Cardiac septum (tissue), 1 donor: Measurements from ENCODE around the gene RBM22. TPM values are rescaled to one million over a fixed set of nuclear protein-coding genes. Genes with fewer than 3 reads are reported as not detected.

Source experiments
- DNase-seq: peaks from one replicate; pipeline ENCODE4 v3.0.0-alpha.2; 2020; ENCODE audit warnings: low spot score
- intact Hi-C: fragments of 100-400 bp; cut with DNase I; formaldehyde crosslinking; loops from one replicate; pipeline ENCODE4 v1.14.0; 2022
- total RNA-seq: library from RNA; stranded (reverse); fragmentation: NEBNext Ultra II Directional; extraction: Animal tissue kit (Norgen Biotek cat#: 25700); gene quantifications from one replicate; pipeline ENCODE4 v1.2.1, GENCODE V29; 2021
- donor health status: DM: no; HTN: no; CAD: no.

Gene RBM22
- total RNA-seq, 1 donor from 2014 or later = 33.8 TPM

DNA sequence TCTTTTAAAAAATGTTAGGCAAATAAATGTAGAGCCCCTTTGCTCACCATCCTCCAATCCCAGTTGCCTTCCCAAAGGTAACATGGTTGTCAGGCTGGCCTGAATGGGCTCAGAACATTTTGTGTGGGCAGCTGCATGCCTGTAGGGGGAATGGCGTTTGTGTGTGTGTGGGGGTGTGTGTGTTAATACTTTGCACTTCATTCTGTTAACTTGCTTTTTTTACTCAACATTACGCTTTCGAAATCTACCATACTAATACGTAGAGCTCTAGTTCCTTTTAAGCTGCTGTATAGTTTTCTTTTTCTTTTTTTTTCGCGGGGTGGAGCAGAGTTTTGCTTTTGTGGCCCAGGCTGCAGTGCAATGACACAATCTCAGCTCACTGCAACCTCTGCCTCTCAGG lies 25.8 kb downstream of the RBM22 start:
- DNase-seq = no peak
- intact Hi-C loops = no loop called here

- DNase-seq = no peak
- intact Hi-C loops = no loop called here
Observed at GRCh38 chr5:150674341-150674821, 26.5 kb downstream of the RBM22 start.

- DNase-seq = no peak
- intact Hi-C loops = loop anchor here (2.0 kb wide), 1 partner anchor 14 kb away; no protein-coding TSS in a partner anchor
Observed at GRCh38 chr5:150672884-150673275, 28.0 kb downstream of the RBM22 start.

DNA sequence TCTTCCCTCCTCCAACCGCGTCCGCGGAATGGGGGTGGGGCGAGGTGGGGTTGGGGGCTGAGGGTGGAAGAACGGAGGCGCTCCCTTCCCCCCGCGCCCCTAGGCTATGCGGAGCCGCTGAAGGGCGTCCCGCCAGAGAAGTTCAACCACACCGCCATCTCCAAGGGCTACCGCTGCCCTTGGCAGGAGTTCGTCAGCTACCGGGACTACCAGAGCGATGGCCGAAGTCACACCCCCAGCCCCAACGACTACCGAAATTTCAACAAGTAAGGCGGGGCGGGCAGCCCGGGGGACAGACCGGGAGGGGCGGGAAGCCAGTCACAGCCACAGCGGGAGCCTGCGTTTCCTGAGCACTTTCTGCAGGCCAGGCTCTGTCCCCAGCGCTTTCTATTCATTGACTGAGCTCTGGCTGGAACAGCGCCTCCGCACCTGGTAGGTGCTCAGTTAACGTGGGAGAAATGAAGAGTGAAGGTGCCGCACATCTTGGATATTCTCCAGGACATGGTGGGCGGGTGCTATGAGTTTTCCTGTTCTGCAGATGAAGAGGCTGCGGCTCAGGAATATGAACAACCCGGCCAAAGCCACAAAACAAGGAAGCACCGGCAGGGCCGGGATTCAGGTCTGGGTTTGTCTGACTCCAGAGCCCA lies 28.5 kb downstream of the RBM22 start:
- intact Hi-C loops = loop anchor here (2.0 kb wide), 1 partner anchor 14 kb away; no protein-coding TSS in a partner anchor
- DNase-seq = no peak

DNA sequence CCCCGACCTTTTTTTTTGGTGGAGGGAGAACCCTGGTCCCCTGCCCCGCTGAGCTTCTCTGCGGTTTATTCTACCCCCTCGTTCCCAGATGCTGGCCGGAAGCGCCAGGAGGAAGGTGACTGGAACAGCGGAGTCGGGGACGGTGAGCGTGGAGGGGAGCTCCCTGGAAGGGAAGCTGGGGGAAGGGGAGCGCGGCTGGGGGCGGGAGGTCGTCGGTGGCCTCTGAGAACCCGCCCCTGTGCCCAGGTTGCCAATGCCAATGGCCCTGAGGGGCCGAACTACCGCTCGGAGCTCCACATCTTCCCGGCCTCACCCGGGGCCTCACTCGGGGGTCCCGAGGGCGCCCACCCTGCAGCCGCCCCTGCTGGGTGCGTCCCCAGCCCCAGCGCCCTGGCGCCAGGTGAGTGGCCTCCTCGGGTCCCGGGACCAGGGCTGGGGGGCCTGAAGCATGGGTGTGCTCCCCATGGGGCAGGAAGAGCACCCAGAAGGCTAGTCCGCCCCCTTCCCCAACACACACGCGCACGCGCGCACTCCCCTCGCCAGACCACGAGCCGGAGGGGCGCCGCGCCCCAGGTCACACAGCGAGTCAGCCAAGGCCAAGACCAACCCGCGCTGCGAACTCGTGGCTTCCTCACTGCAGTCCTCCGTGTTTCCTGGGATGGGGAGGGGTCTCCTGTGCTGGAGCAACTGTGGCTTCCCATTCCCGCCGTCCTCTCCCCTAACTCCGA lies 29.2 kb downstream of the RBM22 start:
- peak; percentile 75 for DNase-seq
- intact Hi-C loops = loop anchor here (2.0 kb wide), 1 partner anchor 13 kb away; no protein-coding TSS in a partner anchor

- intact Hi-C loops = no loop called here
- no peak for DNase-seq
Observed at GRCh38 chr5:150670948-150671310, 29.9 kb downstream of the RBM22 start.

- peak; percentile 69 for DNase-seq
- intact Hi-C loops = no loop called here
Observed at GRCh38 chr5:150670275-150670947, 30.5 kb downstream of the RBM22 start.

DNA sequence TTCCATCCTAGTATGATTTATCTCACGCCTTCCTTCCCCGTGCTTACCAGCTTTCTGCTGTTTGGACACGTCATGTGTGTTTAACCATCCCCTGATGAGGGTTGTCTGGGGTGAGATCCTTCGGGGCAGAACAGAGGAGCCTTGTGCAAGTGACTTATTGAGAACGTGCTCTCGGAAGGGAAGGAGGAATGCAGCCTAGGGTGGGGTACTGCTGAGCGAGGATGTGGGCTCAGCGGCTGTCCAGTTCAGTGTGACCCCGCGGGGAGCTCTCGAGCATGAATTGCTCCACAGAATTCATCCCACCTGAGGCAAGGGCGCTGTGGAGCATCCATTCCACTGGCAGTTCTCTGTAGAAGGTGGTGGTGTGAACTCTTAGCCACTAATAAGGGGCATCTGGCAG lies 35.8 kb downstream of the RBM22 start:
- peak; percentile 63 for DNase-seq
- intact Hi-C loops = no loop called here

DNA sequence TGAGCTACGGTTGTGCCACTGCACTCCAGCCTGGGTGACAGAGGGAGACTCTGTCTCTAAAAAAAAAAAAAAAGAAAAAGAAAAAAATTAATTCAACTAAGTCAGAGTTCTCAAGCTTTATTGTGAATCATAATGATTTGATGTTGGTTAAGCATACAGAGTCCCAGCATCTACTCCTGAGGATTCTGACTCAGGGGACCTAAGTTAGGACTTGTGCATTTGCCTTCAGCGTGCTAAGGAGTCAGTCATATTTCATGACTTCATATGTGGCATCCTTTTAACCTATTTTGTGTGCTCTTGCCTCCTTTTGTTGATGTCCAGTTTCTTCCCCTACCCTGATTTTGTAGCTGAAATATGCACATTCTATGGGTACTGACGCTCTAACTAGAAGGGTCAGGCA lies 36.9 kb downstream of the RBM22 start:
- DNase-seq = no peak
- intact Hi-C loops = loop anchor here (5.0 kb wide), 1 partner anchor 33 kb away; no protein-coding TSS in a partner anchor

DNA sequence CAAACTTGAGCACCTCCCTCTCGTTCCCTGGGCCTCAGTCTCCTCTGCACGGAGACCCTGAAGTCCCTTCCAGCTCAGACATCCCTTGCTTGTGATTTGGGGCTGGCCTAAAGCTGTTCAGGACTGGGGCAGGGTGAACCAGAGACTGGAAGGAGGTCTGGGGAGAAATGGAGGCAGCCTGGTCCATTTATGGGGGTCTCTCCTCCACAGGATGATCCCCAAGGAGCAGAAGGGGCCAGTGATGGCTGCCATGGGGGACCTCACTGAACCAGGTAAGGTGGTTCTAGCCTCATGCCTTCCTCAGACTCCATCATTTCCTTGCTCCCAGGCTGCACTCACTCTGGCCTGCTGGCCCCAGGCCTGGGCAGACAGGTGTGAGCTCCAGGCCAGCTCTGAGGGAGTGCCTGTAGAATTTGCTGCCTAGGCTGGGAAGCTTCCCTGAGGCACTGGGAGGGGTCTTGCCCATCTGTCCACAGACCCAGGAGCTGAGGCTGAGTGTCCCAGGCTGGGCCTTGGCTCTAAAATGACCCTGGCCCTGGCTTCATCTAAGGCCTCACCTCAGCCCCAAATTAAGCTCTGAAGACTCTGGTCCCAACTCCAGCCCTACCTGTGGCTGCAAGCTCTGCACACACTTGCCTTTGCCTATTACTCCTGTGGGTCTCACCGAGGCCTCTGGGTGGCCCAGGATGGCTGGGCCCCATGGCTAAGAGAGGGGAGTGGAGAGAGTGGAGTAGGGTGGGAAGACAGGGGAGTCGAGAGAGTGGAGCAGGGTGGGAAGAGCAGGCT lies 37.9 kb downstream of the RBM22 start:
- peak; percentile 70 for DNase-seq

DNA sequence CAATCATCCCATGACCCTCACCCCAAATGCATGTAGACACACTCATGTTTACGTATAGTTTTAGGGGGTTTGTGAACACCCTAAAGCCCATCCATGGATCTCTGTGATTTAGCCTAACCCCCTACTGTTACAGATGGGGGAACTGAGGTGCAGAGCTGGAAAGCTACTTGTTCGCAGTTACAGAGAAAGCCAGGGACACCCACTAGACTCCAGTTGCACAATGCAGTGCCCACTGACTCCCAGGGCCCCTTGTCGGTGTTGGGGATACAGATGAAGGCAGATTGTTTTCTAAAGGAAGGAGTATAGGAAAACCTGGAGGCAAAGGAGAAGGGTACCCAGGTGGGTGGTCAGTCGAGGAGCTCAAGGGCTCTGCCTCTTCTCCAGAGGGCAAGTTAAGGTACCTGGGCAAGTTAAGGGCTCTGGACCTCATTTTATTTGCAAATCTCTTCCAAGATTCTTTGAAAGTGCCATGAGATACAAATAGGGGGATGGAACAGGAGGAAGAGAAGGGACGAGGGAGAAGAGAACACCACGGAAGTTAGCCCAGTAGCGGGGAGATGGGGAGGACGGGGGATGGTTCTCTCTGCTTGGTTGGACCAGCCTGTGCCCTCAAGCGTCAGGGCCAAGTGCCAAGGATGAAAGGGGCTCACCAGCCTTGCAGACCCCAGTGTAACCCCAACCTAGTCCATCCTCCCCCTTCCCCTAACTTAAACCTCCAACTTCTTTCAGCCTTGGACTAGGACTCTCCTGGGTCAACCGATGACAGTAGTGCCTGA lies 38.9 kb downstream of the RBM22 start:
- DNase-seq = peak; percentile 46
- intact Hi-C loops = loop anchor here (5.0 kb wide), 1 partner anchor 35 kb away; no protein-coding TSS in a partner anchor

More for the DNA sequence above, 37.9 kb downstream of the RBM22 start:
- intact Hi-C loops = loop anchor here (5.0 kb wide), 1 partner anchor 34 kb away; no protein-coding TSS in a partner anchor

DNA sequence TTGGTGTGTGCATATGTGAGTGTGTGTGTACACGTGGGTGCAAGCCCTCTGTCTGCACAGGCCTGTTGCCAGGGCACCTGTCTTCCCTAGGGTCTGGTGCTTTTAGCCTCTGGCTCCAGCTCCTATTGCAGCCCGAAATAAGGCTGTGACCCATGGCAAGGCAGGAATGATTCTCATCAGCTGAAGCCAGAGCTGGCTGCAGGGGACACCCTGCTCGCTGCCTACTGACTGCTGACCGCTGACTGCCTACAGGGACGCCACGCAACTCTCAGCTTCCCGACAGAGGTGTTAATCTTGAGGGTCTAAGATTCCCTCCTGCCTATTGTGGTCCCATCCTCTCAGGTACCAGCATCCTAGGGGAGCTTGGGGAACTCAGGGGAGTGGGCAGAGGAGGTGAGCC lies 39.8 kb downstream of the RBM22 start, which contains the start of gene MYOZ3:
Gene MYOZ3, plus strand, starts transcription at position 166 of the 400 bp plus-strand sequence. CDS start 1,691 bp downstream, outside the sequence.
- intact Hi-C loops = loop anchor here (5.0 kb wide), 1 partner anchor 36 kb away; no protein-coding TSS in a partner anchor
- peak; percentile 68 for DNase-seq

- DNase-seq = peak; percentile 75
- intact Hi-C loops = loop anchor here (5.0 kb wide), 1 partner anchor 37 kb away; no protein-coding TSS in a partner anchor
Observed at GRCh38 chr5:150660108-150660831, 40.6 kb downstream of the RBM22 start.

GRCh38 chr5:150659360-150660107 lies 41.3 kb downstream of the RBM22 start:
- peak; percentile 53 for DNase-seq
- intact Hi-C loops = loop anchor here (2.0 to 5.0 kb wide), 3 partner anchors 13 to 363 kb away; partner anchors contain the start of gene GPX3

DNA sequence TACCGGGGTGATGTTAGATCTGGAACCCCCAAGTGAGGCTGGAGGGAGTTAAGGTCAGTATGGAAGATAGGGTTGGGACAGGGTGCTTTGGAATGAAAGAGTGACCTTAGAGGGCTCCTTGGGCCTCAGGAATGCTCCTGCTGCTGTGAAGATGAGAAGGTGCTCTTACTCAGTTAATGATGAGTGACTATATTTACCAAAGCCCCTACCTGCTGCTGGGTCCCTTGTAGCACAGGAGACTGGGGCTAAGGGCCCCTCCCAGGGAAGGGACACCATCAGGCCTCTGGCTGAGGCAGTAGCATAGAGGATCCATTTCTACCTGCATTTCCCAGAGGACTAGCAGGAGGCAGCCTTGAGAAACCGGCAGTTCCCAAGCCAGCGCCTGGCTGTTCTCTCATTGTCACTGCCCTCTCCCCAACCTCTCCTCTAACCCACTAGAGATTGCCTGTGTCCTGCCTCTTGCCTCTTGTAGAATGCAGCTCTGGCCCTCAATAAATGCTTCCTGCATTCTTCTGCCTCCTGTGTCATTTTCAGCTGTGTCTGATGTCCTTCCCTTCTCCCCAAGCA lies 42.1 kb downstream of the RBM22 start:
- peak; percentile 72 for DNase-seq
- intact Hi-C loops = loop anchor here (2.0 to 5.0 kb wide), 2 partner anchors 14 to 364 kb away; partner anchors contain the start of gene GPX3

- intact Hi-C loops = loop anchor here (2.0 to 5.0 kb wide), 2 partner anchors 15 to 364 kb away; partner anchors contain the start of gene GPX3
- DNase-seq = peak; percentile 71
Observed at GRCh38 chr5:150658121-150658520, 42.7 kb downstream of the RBM22 start.
